Nephron (organoid): Measurements from ENCODE around the gene FIBP.
"Not testable (repeated sequence)": the region's sequence is repeated elsewhere in the genome, so short reads cannot be mapped to it uniquely, and the experiment has no call there.

Experiments used
- H3K27ac Mint-ChIP-seq, 3 experiments: 2 replicates each; pipeline ENCODE4 v1.8.0; 2020; ENCODE audit warnings: mixed read lengths in 3 of 3, mild to moderate bottlenecking in 2 of 3, moderate library complexity in 1 of 3
- H3K27me3 Mint-ChIP-seq: 2 replicates; pipeline ENCODE4 v1.8.0; 2021; ENCODE audit warnings: low read depth, mild to moderate bottlenecking, moderate library complexity, mixed read lengths
- H3K36me3 Mint-ChIP-seq: 2 replicates; pipeline ENCODE4 v1.8.0; 2020; ENCODE audit warnings: low read depth, mixed read lengths
- H3K4me1 Mint-ChIP-seq: 2 replicates; pipeline ENCODE4 v1.8.0; 2020; ENCODE audit warnings: mixed read lengths
- H3K4me3 Mint-ChIP-seq, 3 experiments: 2 replicates each; pipeline ENCODE4 v1.8.0; 2020; ENCODE audit warnings: mild to moderate bottlenecking in 3 of 3, mixed read lengths in 3 of 3, moderate library complexity in 2 of 3
- H3K9me3 Mint-ChIP-seq: 2 replicates; pipeline ENCODE4 v1.8.0; 2020; ENCODE audit warnings: mixed read lengths
- TF ChIP-seq, protein P1 (sequence below), 3 experiments: fragments of 200-600 bp; sonication (generic); IDR thresholded peaks; one replicate each; pipeline ENCODE4 v1.5.0; 2021; ENCODE audit warnings: antibody characterized with exemption in 3 of 3; ENCODE audit not compliant: unreplicated experiment in 3 of 3

FIBP gene

GRCh38 chr11:65849366-65849765 is 38.9 kb downstream of the FIBP start:
- Mint-ChIP-seq H3K27ac (no peak overlapping the region), H3K9me3 (no peaks in the 10 kb centered on the region), H3K4me3 (no peak overlapping the region), H3K27me3 (no peaks in the 10 kb centered on the region), H3K36me3 (peaks cover 23% of the 10 kb centered on the region), H3K4me1 (no peaks in the 10 kb centered on the region)
- TF ChIP-seq, protein P1, sequence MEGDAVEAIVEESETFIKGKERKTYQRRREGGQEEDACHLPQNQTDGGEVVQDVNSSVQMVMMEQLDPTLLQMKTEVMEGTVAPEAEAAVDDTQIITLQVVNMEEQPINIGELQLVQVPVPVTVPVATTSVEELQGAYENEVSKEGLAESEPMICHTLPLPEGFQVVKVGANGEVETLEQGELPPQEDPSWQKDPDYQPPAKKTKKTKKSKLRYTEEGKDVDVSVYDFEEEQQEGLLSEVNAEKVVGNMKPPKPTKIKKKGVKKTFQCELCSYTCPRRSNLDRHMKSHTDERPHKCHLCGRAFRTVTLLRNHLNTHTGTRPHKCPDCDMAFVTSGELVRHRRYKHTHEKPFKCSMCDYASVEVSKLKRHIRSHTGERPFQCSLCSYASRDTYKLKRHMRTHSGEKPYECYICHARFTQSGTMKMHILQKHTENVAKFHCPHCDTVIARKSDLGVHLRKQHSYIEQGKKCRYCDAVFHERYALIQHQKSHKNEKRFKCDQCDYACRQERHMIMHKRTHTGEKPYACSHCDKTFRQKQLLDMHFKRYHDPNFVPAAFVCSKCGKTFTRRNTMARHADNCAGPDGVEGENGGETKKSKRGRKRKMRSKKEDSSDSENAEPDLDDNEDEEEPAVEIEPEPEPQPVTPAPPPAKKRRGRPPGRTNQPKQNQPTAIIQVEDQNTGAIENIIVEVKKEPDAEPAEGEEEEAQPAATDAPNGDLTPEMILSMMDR (IDR thresholded peaks at IDR 0.05; ENCODE audit: unreplicated experiment in 3 of 3), result no peak

- H3K9me3 Mint-ChIP-seq, H3K27ac Mint-ChIP-seq, H3K27me3 Mint-ChIP-seq, H3K4me1 Mint-ChIP-seq, H3K4me3 Mint-ChIP-seq: not testable (repeated sequence)
- peaks cover 16% of the 10 kb centered on the region for H3K36me3 Mint-ChIP-seq
These were observed 39.6 kb downstream of the FIBP start for GRCh38 chr11:65848693-65849092.

DNA sequence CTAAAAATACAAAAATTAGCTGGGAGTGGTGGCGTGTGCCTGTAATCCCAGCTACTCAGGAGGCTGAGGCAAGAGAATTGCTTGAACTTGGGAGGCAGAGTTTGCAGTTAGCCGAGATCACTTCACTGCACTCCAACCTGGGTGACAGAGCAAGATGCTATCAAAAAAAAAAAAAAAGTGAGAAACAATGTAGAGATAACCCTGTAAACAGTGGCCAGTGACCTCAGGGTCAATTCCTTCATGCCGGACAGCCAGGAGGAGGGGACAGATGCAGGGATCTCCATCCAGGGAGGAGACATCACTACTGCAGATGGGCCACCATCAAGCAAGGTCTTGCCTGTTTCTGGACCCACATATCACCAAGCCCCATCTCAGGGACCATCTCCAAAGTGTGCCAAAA is 40.5 kb downstream of the FIBP start:
- H3K4me1 Mint-ChIP-seq, result no peaks in the 10 kb centered on the region
- no peaks in the 10 kb centered on the region for H3K27me3 Mint-ChIP-seq
- no peaks in the 10 kb centered on the region for H3K9me3 Mint-ChIP-seq
- H3K4me3 Mint-ChIP-seq, result no peak overlapping the region
- no peak overlapping the region for H3K27ac Mint-ChIP-seq
- TF ChIP-seq, protein P1 (IDR thresholded peaks at IDR 0.05; ENCODE audit: unreplicated experiment in 3 of 3), result no peak
- peaks cover 10% of the 10 kb centered on the region for H3K36me3 Mint-ChIP-seq

DNA sequence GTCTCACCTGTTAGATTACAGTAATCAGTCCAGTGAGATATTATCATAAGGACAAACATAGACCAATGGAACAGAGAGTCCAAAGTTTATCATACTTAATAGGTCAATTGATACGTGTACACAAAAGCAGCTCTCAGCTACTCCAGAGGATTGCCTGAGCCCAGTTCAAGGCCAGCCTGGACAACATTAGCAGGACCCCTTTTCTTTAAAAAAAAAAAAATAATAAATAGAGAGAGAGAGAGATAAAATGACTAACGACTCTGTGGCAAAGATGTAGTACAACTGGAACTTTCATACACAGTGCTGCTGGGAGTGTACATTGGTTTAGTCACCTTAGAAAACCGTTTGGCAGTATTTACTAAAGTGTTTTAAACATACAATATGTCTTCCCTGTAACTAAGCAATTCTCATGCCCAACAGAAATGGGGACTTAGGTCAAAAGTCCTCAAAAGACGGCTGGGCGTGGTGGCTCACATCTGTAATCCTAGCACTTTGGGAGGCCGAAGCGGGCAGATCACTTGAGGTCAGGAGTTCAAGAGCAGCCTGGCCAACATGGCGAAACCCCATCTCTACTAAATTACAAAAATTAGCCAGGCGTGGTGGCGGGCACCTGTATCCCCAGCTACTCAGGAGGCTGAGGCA is 43.9 kb downstream of the FIBP start:
- Mint-ChIP-seq H3K4me1 (no peaks in the 10 kb centered on the region), H3K9me3 (no peaks in the 10 kb centered on the region), H3K4me3 (no peak overlapping the region), H3K27ac (no peak overlapping the region), H3K36me3 (no peaks in the 10 kb centered on the region), H3K27me3 (no peaks in the 10 kb centered on the region)
- TF ChIP-seq, protein P1 (IDR thresholded peaks at IDR 0.05; ENCODE audit: unreplicated experiment in 3 of 3), result no peak

GRCh38 chr11:65843811-65844210 is 44.5 kb downstream of the FIBP start:
- Mint-ChIP-seq H3K4me3 (no peak overlapping the region), H3K27me3 (no peaks in the 10 kb centered on the region), H3K27ac (no peak overlapping the region), H3K36me3 (no peaks in the 10 kb centered on the region), H3K4me1 (no peaks in the 10 kb centered on the region), H3K9me3 (no peaks in the 10 kb centered on the region)
- TF ChIP-seq, protein P1 (IDR thresholded peaks at IDR 0.05; ENCODE audit: unreplicated experiment in 3 of 3), result no peak

DNA sequence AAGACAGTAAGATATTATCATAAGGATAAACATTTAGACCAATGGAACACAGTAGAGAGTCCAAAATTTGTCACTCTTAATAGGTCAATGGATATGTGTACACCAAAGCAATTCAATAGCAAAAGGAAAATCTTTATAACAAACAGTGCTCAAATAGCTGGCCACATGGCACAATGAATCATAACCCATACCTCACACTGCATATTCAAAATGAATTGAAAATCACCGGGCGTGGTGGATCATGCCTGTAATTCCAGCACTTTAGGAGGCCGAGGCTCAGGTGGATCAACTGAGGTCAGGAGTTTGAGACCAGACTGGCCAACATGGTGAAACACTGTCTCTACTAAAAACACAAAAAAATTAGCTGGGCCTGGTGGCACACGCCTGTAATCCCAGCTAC is 46.1 kb downstream of the FIBP start:
- no peaks in the 10 kb centered on the region for H3K27me3 Mint-ChIP-seq
- H3K36me3 Mint-ChIP-seq, result no peaks in the 10 kb centered on the region
- H3K9me3 Mint-ChIP-seq, result no peaks in the 10 kb centered on the region
- H3K27ac Mint-ChIP-seq, result no peak overlapping the region
- no peak overlapping the region for H3K4me3 Mint-ChIP-seq
- H3K4me1 Mint-ChIP-seq, result no peaks in the 10 kb centered on the region
- TF ChIP-seq, protein P1 (IDR thresholded peaks at IDR 0.05; ENCODE audit: unreplicated experiment in 3 of 3), result no peak
